ENCODE measurements around the gene PNKP. TPM values are rescaled to one million over a fixed set of nuclear protein-coding genes. Genes with fewer than 3 reads are reported as not detected.

Gene PNKP
- total RNA-seq, 1 experiment from 2014 or later, result 146 TPM

- TF ChIP-seq ARID4B (CRISPR knock-in tag; IDR thresholded peaks at IDR 0.05; ENCODE audit: borderline replicate concordance), result peak; percentile 39; the same call in 1 of the 2 replicates
- TF ChIP-seq ZNF263 (CRISPR knock-in tag; IDR thresholded peaks at IDR 0.05; ENCODE audit: low read depth), result no peak
- no peak for TF ChIP-seq CTCF (IDR thresholded peaks at IDR 0.05)
- no peak for TF ChIP-seq ZNF121 (CRISPR knock-in tag; IDR thresholded peaks at IDR 0.05)
- TF ChIP-seq SMAD3 (CRISPR knock-in tag; IDR thresholded peaks at IDR 0.05; ENCODE audit: borderline replicate concordance), result no peak
- no peak for TF ChIP-seq STAT6 (CRISPR knock-in tag; conservative IDR thresholded peaks at IDR 0.05; ENCODE audit: low read depth)
- no peak for TF ChIP-seq NFYB (CRISPR knock-in tag; conservative IDR thresholded peaks at IDR 0.05; ENCODE audit: low read depth)
- 0 out of 2 replicates have a peak, but pooled peaks have one; percentile 11 for TF ChIP-seq SMAD4 (CRISPR knock-in tag; IDR thresholded peaks at IDR 0.05)
Measured at GRCh38 chr19:49856574-49857021, 10.8 kb downstream of the PNKP start (continued).

GRCh38 chr19:49855676-49856573 is 11.5 kb downstream of the PNKP start:
- POLR2A ChIA-PET, result no interaction called here
- peaks cover 3% of the 10 kb centered on the region; the same call in 1 of the 2 replicates for H3K27me3 Mint-ChIP-seq (ENCODE audit: low read depth)
- peaks cover 19% of the 10 kb centered on the region for H3K4me1 Mint-ChIP-seq
- CTCF ChIA-PET, result no interaction called here
- ATAC-seq (no peak), DNase-seq (ENCODE audit: low spot score) (no peak)
- H3K4me3 Mint-ChIP-seq, result no peak overlapping the region
- H3K27ac Mint-ChIP-seq, result peak overlapping the region; percentile 57; the same call in 1 of the 2 replicates
- peaks cover 25% of the 10 kb centered on the region for H3K36me3 Mint-ChIP-seq
- no peaks in the 10 kb centered on the region for H3K9me3 Mint-ChIP-seq
- TF ChIP-seq E2F5 (CRISPR knock-in tag; IDR thresholded peaks at IDR 0.05) (no peak), ATF3 (CRISPR knock-in tag; conservative IDR thresholded peaks at IDR 0.05) (no peak), ESRRA (CRISPR knock-in tag; IDR thresholded peaks at IDR 0.05; ENCODE audit: borderline replicate concordance) (no peak), PREB (CRISPR knock-in tag; IDR thresholded peaks at IDR 0.05; ENCODE audit: borderline replicate concordance) (no peak), TCF7 (CRISPR knock-in tag; IDR thresholded peaks at IDR 0.05; ENCODE audit: low read depth) (no peak), E2F4 (CRISPR knock-in tag; IDR thresholded peaks at IDR 0.05; ENCODE audit: borderline replicate concordance, low read depth) (no peak), OVOL2 (CRISPR knock-in tag; IDR thresholded peaks at IDR 0.05; ENCODE audit: borderline replicate concordance) (no peak), ZNF138 (CRISPR knock-in tag; conservative IDR thresholded peaks at IDR 0.05) (no peak), ZNF512 (CRISPR knock-in tag; IDR thresholded peaks at IDR 0.05; ENCODE audit: borderline replicate concordance) (no peak)
